Tracheal epithelial cell (primary cell): ENCODE measurements around the gene ARMCX5. TPM values are rescaled to one million over a fixed set of nuclear protein-coding genes. Genes with fewer than 3 reads are reported as not detected.

Experiments
- total RNA-seq: library from RNA; depleted of rRNA; stranded (reverse); fragments of >200 nt; gene quantifications from 2 replicates; pipeline ENCODE4 v1.2.1, GENCODE V29; 2014

The ARMCX5 gene
- 13.0 and 18.1 TPM in 2 replicates for total RNA-seq

GRCh38 chrX:102599084-102599950 lies at the start of gene ARMCX5:
Gene ARMCX5 (plus strand): TSS chrX:102599515. CDS start chrX:102602142, 2,627 bp downstream.

GRCh38 chrX:102651242-102652011 lies 52.1 kb downstream of the ARMCX5 start, which contains the start of gene GPRASP1:
Gene GPRASP1 (plus strand): TSS chrX:102651483. CDS start chrX:102653914, 2,431 bp downstream.

Other genes starting within 250 kb of the ARMCX5 start
- gene NXF2B, start 159.5 kb upstream of the ARMCX5 start, total RNA-seq = not detected in 2 replicates
- gene TCP11X2, start 127.7 kb upstream of the ARMCX5 start, total RNA-seq = not detected in 2 replicates
- gene TMSB15A, start 82.8 kb upstream of the ARMCX5 start, total RNA-seq = 0.24 TPM in 1 of 2 replicates, not detected in the other
- 0.21 and 0.48 TPM in 2 replicates for gene GPRASP1, start 52.0 kb downstream of the ARMCX5 start, total RNA-seq
- gene GPRASP2, start 112.9 kb downstream of the ARMCX5 start, total RNA-seq = 7.2 and 8.0 TPM in 2 replicates
- gene GPRASP3, start 121.2 kb downstream of the ARMCX5 start, total RNA-seq = 1.3 and 1.7 TPM in 2 replicates